T-helper 22 cell (primary cell): ENCODE data around the gene PDE6B.
"Not testable (repeated sequence)": the region's sequence is repeated elsewhere in the genome, so short reads cannot be mapped to it uniquely, and the experiment has no call there.

Source experiments
- DNase-seq: peaks from one replicate; pipeline ENCODE4 v3.0.0-alpha.2; 2020; ENCODE audit warnings: low read depth

The PDE6B gene

GRCh38 chr4:622071-622995 is 3.0 kb upstream of the PDE6B start:
- DNase-seq, result no peak

- no peak for DNase-seq
Measured at GRCh38 chr4:622996-623913, 2.1 kb upstream of the PDE6B start.

GRCh38 chr4:623914-624566 is 1.3 kb upstream of the PDE6B start:
- no peak for DNase-seq

- DNase-seq, result no peak
Measured at GRCh38 chr4:625631-626161, 323 bp downstream of the PDE6B start.

GRCh38 chr4:626201-627091 is 1.1 kb downstream of the PDE6B start:
- no peak for DNase-seq

- DNase-seq, result no peak
Measured at GRCh38 chr4:627347-628125, 2.2 kb downstream of the PDE6B start.

- DNase-seq, result no peak
Measured at GRCh38 chr4:628311-628741, 3.0 kb downstream of the PDE6B start.

- DNase-seq, result no peak
Measured at GRCh38 chr4:628821-629635, 3.7 kb downstream of the PDE6B start.

GRCh38 chr4:629636-629914 is 4.2 kb downstream of the PDE6B start:
- no peak for DNase-seq

GRCh38 chr4:629915-630641 is 4.7 kb downstream of the PDE6B start:
- no peak for DNase-seq

- no peak for DNase-seq
Measured at GRCh38 chr4:630656-631055, 5.3 kb downstream of the PDE6B start.

GRCh38 chr4:632196-632790 is 6.9 kb downstream of the PDE6B start:
- no peak for DNase-seq

- DNase-seq, result no peak
Measured at GRCh38 chr4:632926-633325, 7.6 kb downstream of the PDE6B start.

- no peak for DNase-seq
Measured at GRCh38 chr4:633406-633805, 8.0 kb downstream of the PDE6B start.

- DNase-seq, result no peak
Measured at GRCh38 chr4:633976-634598, 8.7 kb downstream of the PDE6B start.

- no peak for DNase-seq
Measured at GRCh38 chr4:634599-634985, 9.2 kb downstream of the PDE6B start.

GRCh38 chr4:635066-635835 is 9.9 kb downstream of the PDE6B start:
- DNase-seq, result not testable (repeated sequence)
